Lung microvascular endothelial cell (primary cell): ENCODE results near the gene NXF3. TPM values are rescaled to one million over a fixed set of nuclear protein-coding genes. Genes with fewer than 3 reads are reported as not detected.
A peak's percentile ranks its signal among the peaks of the same experiment; 100 is the strongest.
"Not testable (repeated sequence)": the region's sequence is repeated elsewhere in the genome, so short reads cannot be mapped to it uniquely, and the experiment has no call there.

Experiments
- DNase-seq, 2 donors: peaks; one replicate each; pipeline versions ENCODE4 v3.0.0 to v3.0.0-alpha.2; 2010; ENCODE audit warnings: low read depth in 2 of 2
- total RNA-seq: library from RNA; depleted of rRNA; stranded (reverse); fragments of >200 nt; gene quantifications from 2 replicates; pipeline ENCODE4 v1.2.1, GENCODE V29; 2014

The NXF3 gene, protein sequence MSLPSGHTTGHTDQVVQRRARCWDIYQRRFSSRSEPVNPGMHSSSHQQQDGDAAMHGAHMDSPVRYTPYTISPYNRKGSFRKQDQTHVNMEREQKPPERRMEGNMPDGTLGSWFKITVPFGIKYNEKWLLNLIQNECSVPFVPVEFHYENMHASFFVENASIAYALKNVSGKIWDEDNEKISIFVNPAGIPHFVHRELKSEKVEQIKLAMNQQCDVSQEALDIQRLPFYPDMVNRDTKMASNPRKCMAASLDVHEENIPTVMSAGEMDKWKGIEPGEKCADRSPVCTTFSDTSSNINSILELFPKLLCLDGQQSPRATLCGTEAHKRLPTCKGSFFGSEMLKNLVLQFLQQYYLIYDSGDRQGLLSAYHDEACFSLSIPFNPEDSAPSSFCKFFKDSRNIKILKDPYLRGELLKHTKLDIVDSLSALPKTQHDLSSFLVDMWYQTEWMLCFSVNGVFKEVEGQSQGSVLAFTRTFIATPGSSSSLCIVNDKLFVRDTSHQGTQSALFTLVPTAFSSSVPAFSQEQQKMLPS
- not detected in 2 replicates for total RNA-seq

DNA sequence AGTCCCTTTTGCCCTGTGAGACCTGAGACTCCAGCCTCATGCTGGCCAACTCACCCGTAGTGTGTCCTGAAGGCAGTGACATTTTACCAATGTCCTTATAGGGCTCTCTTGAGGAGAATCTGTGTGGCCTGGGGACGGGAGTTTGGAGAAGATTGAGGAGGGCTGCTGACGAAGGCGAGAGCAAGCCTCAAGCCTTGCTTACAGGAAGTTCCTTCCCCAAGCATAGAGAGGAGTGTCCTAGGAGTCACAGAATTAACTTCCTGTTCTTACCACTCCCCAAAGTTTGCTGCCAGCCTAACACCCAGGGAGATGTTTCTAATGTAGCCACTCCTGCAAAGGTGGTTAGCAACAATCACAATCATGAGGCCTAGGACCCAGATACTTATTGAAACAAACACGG lies at the start of gene NXF3:
TSS of gene NXF3 (minus strand) at position 202 of the 400 bp plus-strand sequence. CDS start at position 82, 120 bp downstream.
- no peak for DNase-seq

DNA sequence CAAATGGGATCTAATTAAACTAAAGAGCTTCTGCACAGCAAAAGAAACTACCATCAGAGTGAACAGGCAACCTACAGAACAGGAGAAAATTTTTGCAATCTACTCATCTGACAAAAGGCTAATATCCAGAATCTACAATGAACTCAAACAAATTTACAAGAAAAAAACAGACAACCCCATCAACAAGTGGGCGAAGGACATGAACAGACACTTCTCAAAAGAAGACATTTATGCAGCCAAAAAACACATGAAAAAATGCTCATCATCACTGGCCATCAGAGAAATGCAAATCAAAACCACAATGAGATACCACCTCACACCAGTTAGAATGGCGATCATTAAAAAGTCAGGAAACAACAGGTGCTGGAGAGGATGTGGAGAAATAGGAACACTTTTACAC lies 43.6 kb upstream of the NXF3 start:
- not testable (repeated sequence) for DNase-seq

DNA sequence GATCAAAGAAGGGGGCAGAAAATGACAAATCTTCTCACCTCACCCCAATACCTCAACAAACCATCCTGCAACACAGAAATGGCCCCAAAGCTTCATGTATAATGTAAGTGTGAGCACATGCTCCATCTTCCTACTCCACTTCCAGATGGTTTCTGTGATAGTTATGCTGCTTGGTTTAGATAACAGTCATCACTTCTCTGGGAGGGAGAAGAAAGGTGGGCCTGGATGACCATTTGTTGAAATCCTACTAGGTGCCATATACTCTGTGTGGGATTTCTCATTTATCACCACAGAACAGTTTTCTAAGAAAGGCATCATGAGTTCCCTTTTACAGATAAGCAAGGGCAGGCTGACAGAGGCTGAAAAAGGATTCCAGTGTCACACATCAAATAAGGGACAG lies 31.3 kb upstream of the NXF3 start:
- no peak for DNase-seq

- no peak for DNase-seq
Measured at GRCh38 chrX:103120748-103121147, 27.8 kb upstream of the NXF3 start.

GRCh38 chrX:103116970-103117369 lies 24.0 kb upstream of the NXF3 start:
- not testable (repeated sequence) for DNase-seq

GRCh38 chrX:103109497-103109896 lies 16.6 kb upstream of the NXF3 start:
- not testable (repeated sequence) for DNase-seq

GRCh38 chrX:103107836-103108235 lies 14.9 kb upstream of the NXF3 start:
- DNase-seq, result no peak

- DNase-seq, result not testable (repeated sequence)
Measured at GRCh38 chrX:103107227-103107737, 14.3 kb upstream of the NXF3 start.

- not testable (repeated sequence) for DNase-seq
Measured at GRCh38 chrX:103104370-103104769, 11.4 kb upstream of the NXF3 start.

DNA sequence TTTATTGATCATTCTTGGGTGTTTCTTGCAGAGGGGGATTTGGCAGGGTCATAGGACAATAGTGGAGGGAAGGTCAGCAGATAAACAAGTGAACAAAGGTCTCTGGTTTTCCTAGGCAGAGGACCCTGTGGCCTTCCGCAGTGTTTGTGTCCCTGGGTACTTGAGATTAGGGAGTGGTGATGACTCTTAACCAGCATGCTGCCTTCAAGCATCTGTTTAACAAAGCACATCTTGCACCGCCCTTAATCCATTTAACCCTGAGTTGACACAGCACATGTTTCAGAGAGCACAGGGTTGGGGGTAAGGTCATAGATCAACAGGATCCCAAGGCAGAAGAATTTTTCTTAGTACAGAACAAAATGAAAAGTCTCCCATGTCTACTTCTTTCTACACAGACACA lies 10.9 kb upstream of the NXF3 start:
- DNase-seq, result not testable (repeated sequence)

DNA sequence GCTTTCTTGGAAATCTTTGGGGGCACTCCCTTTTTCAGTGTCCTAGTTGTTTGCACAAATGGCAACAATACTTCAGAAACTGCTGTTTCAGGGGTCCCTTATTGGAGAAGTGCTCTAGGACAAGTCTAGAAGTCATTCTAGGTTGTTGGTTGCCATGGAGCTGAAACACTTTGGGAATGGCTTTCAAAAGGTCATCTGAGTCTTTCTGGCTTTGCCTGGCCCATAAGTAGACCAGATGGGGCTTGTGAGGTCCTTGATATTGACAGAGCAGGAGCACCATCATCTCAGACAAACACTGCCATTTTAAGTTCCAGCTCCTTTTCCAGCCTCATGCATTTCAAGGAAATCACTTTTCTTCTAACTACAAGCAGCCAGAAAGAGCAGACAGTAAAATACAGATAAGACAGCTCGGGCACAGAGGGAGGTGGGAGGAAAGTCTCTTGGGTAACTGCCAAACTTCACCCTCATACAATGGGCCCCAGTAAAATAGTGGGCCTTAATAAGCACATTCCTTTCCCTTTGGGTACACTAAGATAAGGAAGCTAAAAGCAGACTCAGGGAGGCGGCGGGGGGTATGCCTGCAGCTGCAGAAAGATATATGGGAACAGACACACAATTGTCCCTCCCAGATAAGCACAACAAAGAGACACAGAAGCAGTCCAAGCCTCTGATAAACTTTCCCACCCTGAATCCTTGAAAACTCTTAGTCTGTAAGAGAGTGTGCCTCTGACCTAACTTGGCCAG lies 8.5 kb upstream of the NXF3 start:
- DNase-seq, result no peak

- no peak for DNase-seq
Measured at GRCh38 chrX:103100484-103100883, 7.5 kb upstream of the NXF3 start.

GRCh38 chrX:103099691-103100090 lies 6.7 kb upstream of the NXF3 start:
- DNase-seq, result no peak

- DNase-seq, result no peak
Measured at GRCh38 chrX:103098488-103098887, 5.5 kb upstream of the NXF3 start.

- DNase-seq, result no peak
Measured at GRCh38 chrX:103081051-103081450, 11.9 kb downstream of the NXF3 start.

- DNase-seq, result no peak
Measured at GRCh38 chrX:103073467-103073866, 19.5 kb downstream of the NXF3 start.

DNA sequence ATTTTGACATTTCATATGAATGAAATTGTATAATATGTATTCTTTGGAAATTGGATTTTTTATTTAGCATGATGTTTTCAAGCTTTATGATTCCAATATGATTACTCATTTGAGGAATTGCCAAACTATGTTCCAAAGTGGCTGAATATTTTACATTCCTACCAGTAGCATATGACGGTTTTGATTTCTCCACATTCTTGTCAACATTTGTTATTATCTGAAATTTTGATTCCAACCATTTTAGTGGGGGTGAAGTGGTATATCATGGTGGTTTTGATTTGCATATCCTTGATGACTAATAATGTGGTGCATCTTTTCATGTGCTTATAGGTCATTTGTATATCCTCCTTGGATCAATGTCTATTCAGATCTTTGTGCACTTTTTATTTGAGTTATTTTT lies 26.3 kb downstream of the NXF3 start:
- DNase-seq, result no peak

GRCh38 chrX:103063918-103064434 lies 29.0 kb downstream of the NXF3 start, which contains the start of gene BEX1:
BEX1 (minus strand) TSS chrX:103064171; CDS start chrX:103063274, 897 bp downstream.
- DNase-seq, result peak in 1 of 2 donors; percentile 1

DNA sequence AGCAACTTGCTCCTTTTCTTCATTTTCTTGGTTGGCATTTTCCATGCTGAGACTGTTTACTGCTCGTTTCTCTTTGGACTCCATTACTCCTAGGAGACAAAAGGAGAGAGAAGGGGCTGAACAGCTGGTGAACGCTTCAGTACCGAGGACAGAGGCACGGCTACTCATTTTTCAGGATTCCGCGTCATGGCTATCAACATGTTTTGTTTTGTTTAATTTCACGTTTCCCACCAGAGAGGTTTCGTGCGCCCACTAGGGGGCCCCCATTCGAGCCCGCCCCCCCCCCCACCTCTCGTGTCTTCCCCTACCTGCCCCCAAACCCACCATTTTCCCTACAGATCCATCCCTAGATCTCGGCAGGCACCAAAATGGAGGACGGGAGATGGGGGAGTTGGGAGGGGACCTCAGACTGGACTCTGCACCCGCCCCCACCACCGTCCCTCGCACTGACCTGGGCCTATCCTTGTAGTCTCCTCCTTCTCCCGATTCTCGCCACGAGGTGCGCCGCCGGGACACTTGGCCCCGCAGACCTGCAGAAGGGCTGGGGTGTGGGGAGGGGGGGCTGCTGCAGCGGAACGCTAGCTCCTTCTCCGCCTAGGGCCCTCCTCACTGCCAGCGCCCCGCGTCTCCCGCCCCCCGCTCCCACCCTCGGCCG lies 29.6 kb downstream of the NXF3 start:
- DNase-seq, result peak; percentile 34 to 35

- no peak for DNase-seq
Measured at GRCh38 chrX:103061486-103061885, 31.5 kb downstream of the NXF3 start.

DNA sequence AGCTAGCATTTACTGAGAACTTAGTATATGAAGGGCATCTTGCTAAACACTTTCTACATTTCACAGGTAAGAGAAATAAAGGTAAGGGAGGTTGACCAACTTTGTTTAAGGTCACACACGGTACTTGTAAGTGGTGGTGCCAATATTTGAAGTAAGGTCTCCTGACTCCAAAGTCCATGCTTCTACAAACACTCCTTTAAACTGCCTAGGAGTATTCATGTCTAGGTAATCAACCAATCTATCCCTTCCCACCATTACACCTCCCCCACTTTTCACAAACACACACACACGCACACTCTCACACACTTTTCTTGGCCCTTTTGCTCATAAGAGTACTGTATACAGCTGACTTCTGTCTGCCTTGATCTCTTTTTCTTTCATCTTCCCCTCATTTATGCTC lies 36.0 kb downstream of the NXF3 start:
- no peak for DNase-seq
